Subcutaneous adipose tissue (tissue), 4 donors: Measurements from ENCODE around the gene NLRP13. TPM values are rescaled to one million over a fixed set of nuclear protein-coding genes. Genes with fewer than 3 reads are reported as not detected.

Source experiments
- total RNA-seq, 4 donors: library from RNA; depleted of rRNA; stranded (reverse); fragments of >200 nt; gene quantifications; one replicate each; pipeline ENCODE4 v1.1.0, GENCODE V29; 2016
- TF ChIP-seq, protein P1 (sequence below): fragments of 450-650 bp; IDR thresholded peaks from one replicate; pipeline ENCODE4 v1.5.1; 2016; ENCODE audit warnings: low read depth, mild to moderate bottlenecking, control low read depth, antibody characterized with exemption, moderate library complexity

NLRP13 gene
- total RNA-seq, 4 donors from 2014 or later = not detected

- TF ChIP-seq, protein P1, sequence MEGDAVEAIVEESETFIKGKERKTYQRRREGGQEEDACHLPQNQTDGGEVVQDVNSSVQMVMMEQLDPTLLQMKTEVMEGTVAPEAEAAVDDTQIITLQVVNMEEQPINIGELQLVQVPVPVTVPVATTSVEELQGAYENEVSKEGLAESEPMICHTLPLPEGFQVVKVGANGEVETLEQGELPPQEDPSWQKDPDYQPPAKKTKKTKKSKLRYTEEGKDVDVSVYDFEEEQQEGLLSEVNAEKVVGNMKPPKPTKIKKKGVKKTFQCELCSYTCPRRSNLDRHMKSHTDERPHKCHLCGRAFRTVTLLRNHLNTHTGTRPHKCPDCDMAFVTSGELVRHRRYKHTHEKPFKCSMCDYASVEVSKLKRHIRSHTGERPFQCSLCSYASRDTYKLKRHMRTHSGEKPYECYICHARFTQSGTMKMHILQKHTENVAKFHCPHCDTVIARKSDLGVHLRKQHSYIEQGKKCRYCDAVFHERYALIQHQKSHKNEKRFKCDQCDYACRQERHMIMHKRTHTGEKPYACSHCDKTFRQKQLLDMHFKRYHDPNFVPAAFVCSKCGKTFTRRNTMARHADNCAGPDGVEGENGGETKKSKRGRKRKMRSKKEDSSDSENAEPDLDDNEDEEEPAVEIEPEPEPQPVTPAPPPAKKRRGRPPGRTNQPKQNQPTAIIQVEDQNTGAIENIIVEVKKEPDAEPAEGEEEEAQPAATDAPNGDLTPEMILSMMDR = no peak
Measured at GRCh38 chr19:55857974-55858373, 74.2 kb downstream of the NLRP13 start.

DNA sequence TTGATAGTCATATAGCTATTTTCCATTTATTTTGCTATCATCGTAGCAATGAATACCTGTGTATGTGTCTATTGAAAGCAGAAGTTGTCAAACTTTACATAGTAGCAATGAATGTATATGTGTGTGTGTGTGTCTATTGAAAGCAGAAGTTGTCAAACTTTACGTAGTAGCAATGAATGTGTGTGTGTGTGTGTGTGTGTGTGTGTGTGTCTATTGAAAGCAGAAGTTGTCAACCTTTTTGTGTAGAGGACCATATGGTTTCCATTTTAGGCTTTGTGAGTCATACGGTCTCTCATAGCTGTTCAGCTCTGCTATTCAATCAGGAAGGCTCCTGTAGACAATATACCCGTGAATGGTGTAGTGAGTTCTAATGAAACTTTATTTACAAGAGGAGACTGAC, 75.0 kb downstream of the NLRP13 start:
- TF ChIP-seq, protein P1 = no peak

GRCh38 chr19:55855160-55855559, 77.0 kb downstream of the NLRP13 start:
- TF ChIP-seq, protein P1 = no peak

Other genes with a start within 250 kb of the NLRP13 start
- not detected for gene NLRP9, start 193.9 kb downstream of the NLRP13 start, total RNA-seq
- not detected for gene RFPL4A, start 173.2 kb downstream of the NLRP13 start, total RNA-seq
- not detected for gene RFPL4AL1, start 163.2 kb downstream of the NLRP13 start, total RNA-seq
- gene NLRP11, start 100.3 kb downstream of the NLRP13 start, total RNA-seq = not detected
- gene NLRP4, start 95.8 kb downstream of the NLRP13 start, total RNA-seq = not detected
- gene NLRP8, start 15.5 kb upstream of the NLRP13 start, total RNA-seq = not detected
- not detected for gene NLRP5, start 54.4 kb upstream of the NLRP13 start, total RNA-seq
- gene ZNF787, start 189.0 kb upstream of the NLRP13 start, total RNA-seq = 10 to 100 TPM in 1 of 4 donors, 1 to 10 TPM in 3; 3.6 to 11.7 (median 5.7) TPM
- gene ZNF444, start 209.0 kb upstream of the NLRP13 start, total RNA-seq = 10 to 100 TPM in 2 of 4 donors, 1 to 10 TPM in 2; 5.4 to 35.6 (median 11.3) TPM
- not detected for gene GALP, start 243.7 kb upstream of the NLRP13 start, total RNA-seq